Activated T-helper 9 cell treated with anti-CD3 and anti-CD28 coated beads, Interleukin-2, amount 50 U/mL, for 16 hours (primary cell): ENCODE data around the gene PDIA6.
"Not testable (repeated sequence)": the region's sequence is repeated elsewhere in the genome, so short reads cannot be mapped to it uniquely, and the experiment has no call there.

Experiments used
- DNase-seq: peaks from one replicate; pipeline ENCODE4 v3.0.0-alpha.2; 2020; ENCODE audit warnings: low read depth

Gene PDIA6

GRCh38 chr2:10810202-10811161, 2.1 kb downstream of the PDIA6 start:
- DNase-seq, result no peak

GRCh38 chr2:10806543-10806942, 6.0 kb downstream of the PDIA6 start:
- DNase-seq, result no peak

- DNase-seq, result not testable (repeated sequence)
These were observed 6.6 kb downstream of the PDIA6 start for GRCh38 chr2:10805990-10806389.

GRCh38 chr2:10802657-10803056, 9.9 kb downstream of the PDIA6 start:
- no peak for DNase-seq

GRCh38 chr2:10800163-10800562, 12.4 kb downstream of the PDIA6 start:
- no peak for DNase-seq

GRCh38 chr2:10798783-10799182, 13.8 kb downstream of the PDIA6 start:
- no peak for DNase-seq

GRCh38 chr2:10796703-10797102, 15.9 kb downstream of the PDIA6 start:
- DNase-seq, result no peak

GRCh38 chr2:10795508-10796046, 17.0 kb downstream of the PDIA6 start:
- DNase-seq, result no peak

GRCh38 chr2:10794876-10795275, 17.7 kb downstream of the PDIA6 start:
- no peak for DNase-seq

- DNase-seq, result no peak
These were observed 18.8 kb downstream of the PDIA6 start for GRCh38 chr2:10793816-10794215.

GRCh38 chr2:10792660-10793400, 19.8 kb downstream of the PDIA6 start:
- no peak for DNase-seq

- DNase-seq, result no peak
These were observed 20.5 kb downstream of the PDIA6 start for GRCh38 chr2:10792001-10792634.

GRCh38 chr2:10790228-10790973, 22.2 kb downstream of the PDIA6 start:
- DNase-seq, result no peak

- no peak for DNase-seq
These were observed 23.7 kb downstream of the PDIA6 start for GRCh38 chr2:10788855-10789254.

GRCh38 chr2:10787176-10787968, 25.2 kb downstream of the PDIA6 start:
- DNase-seq, result no peak

GRCh38 chr2:10786240-10786982, 26.2 kb downstream of the PDIA6 start:
- no peak for DNase-seq

GRCh38 chr2:10785260-10785659, 27.3 kb downstream of the PDIA6 start:
- DNase-seq, result no peak

GRCh38 chr2:10784719-10785118, 27.9 kb downstream of the PDIA6 start:
- DNase-seq, result no peak

- no peak for DNase-seq
These were observed 29.2 kb downstream of the PDIA6 start for GRCh38 chr2:10783421-10783820.

- no peak for DNase-seq
These were observed 30.8 kb downstream of the PDIA6 start for GRCh38 chr2:10781746-10782145.
